ENCODE results near the gene KDELR3.

GRCh38 chr22:38427465-38427864, 40.4 kb upstream of the KDELR3 start:
- TF ChIP-seq POLR2A (IDR thresholded peaks at IDR 0.05; ENCODE audit: low read depth, low read length) = no peak
- no peak for TF ChIP-seq TAF1 (IDR thresholded peaks at IDR 0.05; ENCODE audit: low read depth, low read length)
- no peak for TF ChIP-seq POLR2AphosphoS5 (IDR thresholded peaks at IDR 0.05; ENCODE audit: low read depth, low read length)
- TF ChIP-seq SPI1 (IDR thresholded peaks at IDR 0.05; ENCODE audit: low read depth, low read length) = no peak
